Measurements from ENCODE around the gene UTP20.
"Not testable (repeated sequence)": the region's sequence is repeated elsewhere in the genome, so short reads cannot be mapped to it uniquely, and the experiment has no call there.

Gene UTP20

DNA sequence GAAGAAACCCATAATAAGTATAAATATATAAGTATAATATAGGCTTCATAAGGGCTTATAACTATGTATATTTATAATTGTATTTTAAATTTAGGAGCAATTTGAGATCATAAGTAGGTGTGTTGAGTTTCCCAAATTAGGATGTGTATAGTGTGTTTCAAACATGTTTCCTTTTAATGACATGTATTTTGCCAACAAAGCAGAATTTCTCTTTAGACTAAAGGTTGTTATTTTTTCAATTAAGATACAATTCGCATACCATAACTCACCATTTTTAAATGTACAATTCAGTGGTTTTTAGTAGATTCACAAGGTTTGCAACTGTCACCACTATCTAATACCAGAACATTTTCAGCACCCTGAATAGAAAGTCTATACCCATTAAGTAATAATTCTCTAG lies 135.3 kb downstream of the UTP20 start:
- H3K27ac ChIP-seq (ENCODE audit: extremely low read depth, low read depth, low read length), result no peak overlapping the region
- no peak for TF ChIP-seq MZF1 (tag by site-specific recombination; IDR thresholded peaks at IDR 0.05; ENCODE audit: borderline replicate concordance)
- no peak for TF ChIP-seq ZNF654 (tag by site-specific recombination; IDR thresholded peaks at IDR 0.05; ENCODE audit: low read depth)
- no peak for TF ChIP-seq ZNF585B (tag by site-specific recombination; IDR thresholded peaks at IDR 0.05)
- no peak for TF ChIP-seq ZNF335 (tag by site-specific recombination; conservative IDR thresholded peaks at IDR 0.05)
- TF ChIP-seq ZBTB48 (tag by site-specific recombination; IDR thresholded peaks at IDR 0.05), result no peak
- no peak for TF ChIP-seq ZFP69B (tag by site-specific recombination; IDR thresholded peaks at IDR 0.05)
- no peak for TF ChIP-seq RBAK (tag by site-specific recombination; IDR thresholded peaks at IDR 0.05)
- TF ChIP-seq GLIS1 (tag by site-specific recombination; IDR thresholded peaks at IDR 0.05), result no peak
- TF ChIP-seq, protein P1, sequence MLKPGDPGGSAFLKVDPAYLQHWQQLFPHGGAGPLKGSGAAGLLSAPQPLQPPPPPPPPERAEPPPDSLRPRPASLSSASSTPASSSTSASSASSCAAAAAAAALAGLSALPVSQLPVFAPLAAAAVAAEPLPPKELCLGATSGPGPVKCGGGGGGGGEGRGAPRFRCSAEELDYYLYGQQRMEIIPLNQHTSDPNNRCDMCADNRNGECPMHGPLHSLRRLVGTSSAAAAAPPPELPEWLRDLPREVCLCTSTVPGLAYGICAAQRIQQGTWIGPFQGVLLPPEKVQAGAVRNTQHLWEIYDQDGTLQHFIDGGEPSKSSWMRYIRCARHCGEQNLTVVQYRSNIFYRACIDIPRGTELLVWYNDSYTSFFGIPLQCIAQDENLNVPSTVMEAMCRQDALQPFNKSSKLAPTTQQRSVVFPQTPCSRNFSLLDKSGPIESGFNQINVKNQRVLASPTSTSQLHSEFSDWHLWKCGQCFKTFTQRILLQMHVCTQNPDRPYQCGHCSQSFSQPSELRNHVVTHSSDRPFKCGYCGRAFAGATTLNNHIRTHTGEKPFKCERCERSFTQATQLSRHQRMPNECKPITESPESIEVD (tag by site-specific recombination; IDR thresholded peaks at IDR 0.05), result no peak
- TF ChIP-seq ZNF423 (tag by site-specific recombination; IDR thresholded peaks at IDR 0.05), result no peak
- TF ChIP-seq, protein P2, sequence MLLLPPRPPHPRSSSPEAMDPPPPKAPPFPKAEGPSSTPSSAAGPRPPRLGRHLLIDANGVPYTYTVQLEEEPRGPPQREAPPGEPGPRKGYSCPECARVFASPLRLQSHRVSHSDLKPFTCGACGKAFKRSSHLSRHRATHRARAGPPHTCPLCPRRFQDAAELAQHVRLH (tag by site-specific recombination; IDR thresholded peaks at IDR 0.05), result no peak
- ChIA-PET POLR2A (no interaction called here), CTCF (interaction anchor here (0.7 to 1.4 kb wide), 13 partner anchors 11 to 1396 kb away, joined by 3 to 7 read pairs (median 4); no protein-coding TSS in a partner anchor)
- H3K4me3 ChIP-seq (ENCODE audit: low read depth, low read length), result no peak overlapping the region
- no peaks in the 10 kb centered on the region for H3K4me1 ChIP-seq (ENCODE audit: control insufficient read depth, insufficient read depth, low read length)
- H3K36me3 ChIP-seq (ENCODE audit: control insufficient read depth in 2 of 2, insufficient read depth in 1 of 2, low read length in 2 of 2), result no peaks in the 10 kb centered on the region
- H3K9me3 ChIP-seq (ENCODE audit: control insufficient read depth, insufficient read depth, low read depth, low read length), result no peaks in the 10 kb centered on the region

DNA sequence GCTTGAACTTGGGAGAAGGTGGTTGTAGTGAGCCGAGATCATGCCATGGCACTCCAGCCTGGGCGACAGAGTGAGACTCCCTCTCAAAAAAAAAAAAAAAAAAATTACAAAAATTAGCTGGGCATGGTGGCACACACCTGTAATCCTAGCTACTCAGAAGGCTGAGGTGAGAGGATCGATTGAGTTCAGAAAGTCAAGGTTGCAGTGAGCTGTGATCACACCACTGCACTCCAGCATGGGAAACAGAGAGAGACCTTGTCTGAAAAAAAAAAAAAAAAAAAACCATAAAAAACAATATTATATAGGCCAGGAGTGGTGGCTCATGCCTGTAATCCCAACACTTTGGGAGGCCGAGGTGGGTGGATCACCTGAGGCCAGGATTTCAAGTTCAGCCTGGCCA lies 142.2 kb downstream of the UTP20 start:
- CTCF ChIA-PET; H3K27ac ChIP-seq (ENCODE audit: extremely low read depth, low read depth, low read length); H3K36me3 ChIP-seq (ENCODE audit: control insufficient read depth in 2 of 2, insufficient read depth in 1 of 2, low read length in 2 of 2); H3K9me3 ChIP-seq (ENCODE audit: control insufficient read depth, insufficient read depth, low read depth, low read length); H3K4me3 ChIP-seq (ENCODE audit: low read depth, low read length); POLR2A ChIA-PET; H3K4me1 ChIP-seq (ENCODE audit: control insufficient read depth, insufficient read depth, low read length): not testable (repeated sequence)

DNA sequence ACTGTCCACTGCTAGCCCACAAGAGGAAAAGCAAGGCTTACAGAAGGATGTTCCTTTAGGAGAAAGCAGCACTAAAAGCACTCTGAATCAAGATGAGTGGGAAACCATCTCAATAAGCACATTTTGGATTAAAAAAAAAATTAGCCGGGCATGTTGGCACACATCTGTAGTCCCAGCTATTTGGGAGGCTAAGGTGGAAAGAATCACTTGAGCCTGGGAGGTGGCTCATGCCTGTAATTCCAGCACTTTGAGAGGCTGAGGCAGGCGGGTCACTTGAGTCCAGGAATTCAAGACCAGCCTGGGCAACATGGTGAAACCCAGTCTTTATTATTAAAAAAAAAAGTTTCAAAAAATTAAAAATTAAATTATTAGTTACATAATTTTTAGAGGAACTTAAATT lies 144.7 kb downstream of the UTP20 start:
- POLR2A ChIA-PET, result no interaction called here
- TF ChIP-seq, protein P3, sequence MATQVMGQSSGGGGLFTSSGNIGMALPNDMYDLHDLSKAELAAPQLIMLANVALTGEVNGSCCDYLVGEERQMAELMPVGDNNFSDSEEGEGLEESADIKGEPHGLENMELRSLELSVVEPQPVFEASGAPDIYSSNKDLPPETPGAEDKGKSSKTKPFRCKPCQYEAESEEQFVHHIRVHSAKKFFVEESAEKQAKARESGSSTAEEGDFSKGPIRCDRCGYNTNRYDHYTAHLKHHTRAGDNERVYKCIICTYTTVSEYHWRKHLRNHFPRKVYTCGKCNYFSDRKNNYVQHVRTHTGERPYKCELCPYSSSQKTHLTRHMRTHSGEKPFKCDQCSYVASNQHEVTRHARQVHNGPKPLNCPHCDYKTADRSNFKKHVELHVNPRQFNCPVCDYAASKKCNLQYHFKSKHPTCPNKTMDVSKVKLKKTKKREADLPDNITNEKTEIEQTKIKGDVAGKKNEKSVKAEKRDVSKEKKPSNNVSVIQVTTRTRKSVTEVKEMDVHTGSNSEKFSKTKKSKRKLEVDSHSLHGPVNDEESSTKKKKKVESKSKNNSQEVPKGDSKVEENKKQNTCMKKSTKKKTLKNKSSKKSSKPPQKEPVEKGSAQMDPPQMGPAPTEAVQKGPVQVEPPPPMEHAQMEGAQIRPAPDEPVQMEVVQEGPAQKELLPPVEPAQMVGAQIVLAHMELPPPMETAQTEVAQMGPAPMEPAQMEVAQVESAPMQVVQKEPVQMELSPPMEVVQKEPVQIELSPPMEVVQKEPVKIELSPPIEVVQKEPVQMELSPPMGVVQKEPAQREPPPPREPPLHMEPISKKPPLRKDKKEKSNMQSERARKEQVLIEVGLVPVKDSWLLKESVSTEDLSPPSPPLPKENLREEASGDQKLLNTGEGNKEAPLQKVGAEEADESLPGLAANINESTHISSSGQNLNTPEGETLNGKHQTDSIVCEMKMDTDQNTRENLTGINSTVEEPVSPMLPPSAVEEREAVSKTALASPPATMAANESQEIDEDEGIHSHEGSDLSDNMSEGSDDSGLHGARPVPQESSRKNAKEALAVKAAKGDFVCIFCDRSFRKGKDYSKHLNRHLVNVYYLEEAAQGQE (tag by site-specific recombination; IDR thresholded peaks at IDR 0.05), result no peak
- TF ChIP-seq ZNF664 (tag by site-specific recombination; IDR thresholded peaks at IDR 0.05) (no peak), ZNF121 (tag by site-specific recombination; IDR thresholded peaks at IDR 0.05) (no peak), PRDM1 (tag by site-specific recombination; IDR thresholded peaks at IDR 0.05) (no peak), ZNF585B (tag by site-specific recombination; IDR thresholded peaks at IDR 0.05) (no peak), KLF1 (tag by site-specific recombination; IDR thresholded peaks at IDR 0.05) (no peak), ZNF792 (tag by site-specific recombination; IDR thresholded peaks at IDR 0.05) (no peak), ZNF530 (tag by site-specific recombination; IDR thresholded peaks at IDR 0.05; ENCODE audit: low read depth) (no peak), ZNF785 (tag by site-specific recombination; IDR thresholded peaks at IDR 0.05) (no peak), ZNF366 (tag by site-specific recombination; conservative IDR thresholded peaks at IDR 0.05) (no peak), ZNF2 (tag by site-specific recombination; IDR thresholded peaks at IDR 0.05) (no peak)
- TF ChIP-seq, protein P4, sequence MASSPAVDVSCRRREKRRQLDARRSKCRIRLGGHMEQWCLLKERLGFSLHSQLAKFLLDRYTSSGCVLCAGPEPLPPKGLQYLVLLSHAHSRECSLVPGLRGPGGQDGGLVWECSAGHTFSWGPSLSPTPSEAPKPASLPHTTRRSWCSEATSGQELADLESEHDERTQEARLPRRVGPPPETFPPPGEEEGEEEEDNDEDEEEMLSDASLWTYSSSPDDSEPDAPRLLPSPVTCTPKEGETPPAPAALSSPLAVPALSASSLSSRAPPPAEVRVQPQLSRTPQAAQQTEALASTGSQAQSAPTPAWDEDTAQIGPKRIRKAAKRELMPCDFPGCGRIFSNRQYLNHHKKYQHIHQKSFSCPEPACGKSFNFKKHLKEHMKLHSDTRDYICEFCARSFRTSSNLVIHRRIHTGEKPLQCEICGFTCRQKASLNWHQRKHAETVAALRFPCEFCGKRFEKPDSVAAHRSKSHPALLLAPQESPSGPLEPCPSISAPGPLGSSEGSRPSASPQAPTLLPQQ (tag by site-specific recombination; IDR thresholded peaks at IDR 0.05), result no peak
- TF ChIP-seq, protein P5, sequence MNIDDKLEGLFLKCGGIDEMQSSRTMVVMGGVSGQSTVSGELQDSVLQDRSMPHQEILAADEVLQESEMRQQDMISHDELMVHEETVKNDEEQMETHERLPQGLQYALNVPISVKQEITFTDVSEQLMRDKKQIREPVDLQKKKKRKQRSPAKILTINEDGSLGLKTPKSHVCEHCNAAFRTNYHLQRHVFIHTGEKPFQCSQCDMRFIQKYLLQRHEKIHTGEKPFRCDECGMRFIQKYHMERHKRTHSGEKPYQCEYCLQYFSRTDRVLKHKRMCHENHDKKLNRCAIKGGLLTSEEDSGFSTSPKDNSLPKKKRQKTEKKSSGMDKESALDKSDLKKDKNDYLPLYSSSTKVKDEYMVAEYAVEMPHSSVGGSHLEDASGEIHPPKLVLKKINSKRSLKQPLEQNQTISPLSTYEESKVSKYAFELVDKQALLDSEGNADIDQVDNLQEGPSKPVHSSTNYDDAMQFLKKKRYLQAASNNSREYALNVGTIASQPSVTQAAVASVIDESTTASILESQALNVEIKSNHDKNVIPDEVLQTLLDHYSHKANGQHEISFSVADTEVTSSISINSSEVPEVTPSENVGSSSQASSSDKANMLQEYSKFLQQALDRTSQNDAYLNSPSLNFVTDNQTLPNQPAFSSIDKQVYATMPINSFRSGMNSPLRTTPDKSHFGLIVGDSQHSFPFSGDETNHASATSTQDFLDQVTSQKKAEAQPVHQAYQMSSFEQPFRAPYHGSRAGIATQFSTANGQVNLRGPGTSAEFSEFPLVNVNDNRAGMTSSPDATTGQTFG (tag by site-specific recombination; IDR thresholded peaks at IDR 0.05; ENCODE audit: borderline replicate concordance), result no peak

More for the DNA sequence above, 144.7 kb downstream of the UTP20 start:
- no peaks in the 10 kb centered on the region for H3K9me3 ChIP-seq (ENCODE audit: control insufficient read depth, insufficient read depth, low read depth, low read length)
- no peak overlapping the region for H3K27ac ChIP-seq (ENCODE audit: extremely low read depth, low read depth, low read length)
- no peak overlapping the region for H3K4me3 ChIP-seq (ENCODE audit: low read depth, low read length)
- H3K36me3 ChIP-seq (ENCODE audit: control insufficient read depth in 2 of 2, insufficient read depth in 1 of 2, low read length in 2 of 2), result no peaks in the 10 kb centered on the region
- H3K4me1 ChIP-seq (ENCODE audit: control insufficient read depth, insufficient read depth, low read length), result no peaks in the 10 kb centered on the region
- CTCF ChIA-PET, result interaction anchor here (0.7 kb wide), 1 partner anchor 157 kb away, joined by 4 read pairs; no protein-coding TSS in a partner anchor

Measured in HEK293 (cell line).